GM18498 (cell line): ENCODE data around the gene PLSCR5.
A peak's percentile ranks its signal among the peaks of the same experiment; 100 is the strongest.

Source experiments
- ATAC-seq: cut with Tn5 transposase; IDR thresholded peaks from one replicate; pipeline ENCODE4 v1.9.1; 2021; ENCODE audit warnings: mild to moderate bottlenecking, moderate library complexity; ENCODE audit not compliant: unreplicated experiment

PLSCR5 gene

GRCh38 chr3:146546366-146546965 lies 58.7 kb downstream of the PLSCR5 start:
- no peak for ATAC-seq

DNA sequence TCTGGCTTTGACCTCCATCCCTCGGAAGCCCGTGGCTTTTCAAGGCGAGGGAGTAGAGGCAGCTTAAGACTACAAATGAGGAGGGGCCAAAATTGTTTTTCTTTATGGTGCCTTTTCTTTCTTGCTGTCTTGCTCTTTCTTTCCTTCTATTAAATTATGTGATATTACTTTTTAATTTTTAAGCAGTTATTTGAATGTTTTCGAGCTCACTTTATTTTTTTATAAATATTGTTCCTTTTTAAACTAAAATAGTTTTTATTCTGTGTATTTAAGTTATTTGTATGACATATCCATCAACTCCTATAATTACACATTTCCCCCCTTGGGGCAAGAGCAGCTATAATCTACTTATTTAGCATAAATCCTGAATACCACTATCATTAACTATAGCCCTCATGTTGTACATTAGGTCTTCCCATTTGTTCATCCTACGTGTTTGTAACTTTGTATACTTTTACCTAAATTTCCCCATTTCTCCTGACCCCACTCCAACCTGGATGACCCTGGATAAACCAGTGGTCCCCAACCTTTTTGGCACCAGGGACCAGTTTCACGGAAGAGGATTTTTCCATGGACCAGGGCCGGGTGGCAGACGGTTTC lies 60.1 kb downstream of the PLSCR5 start:
- peak; percentile 21 for ATAC-seq

DNA sequence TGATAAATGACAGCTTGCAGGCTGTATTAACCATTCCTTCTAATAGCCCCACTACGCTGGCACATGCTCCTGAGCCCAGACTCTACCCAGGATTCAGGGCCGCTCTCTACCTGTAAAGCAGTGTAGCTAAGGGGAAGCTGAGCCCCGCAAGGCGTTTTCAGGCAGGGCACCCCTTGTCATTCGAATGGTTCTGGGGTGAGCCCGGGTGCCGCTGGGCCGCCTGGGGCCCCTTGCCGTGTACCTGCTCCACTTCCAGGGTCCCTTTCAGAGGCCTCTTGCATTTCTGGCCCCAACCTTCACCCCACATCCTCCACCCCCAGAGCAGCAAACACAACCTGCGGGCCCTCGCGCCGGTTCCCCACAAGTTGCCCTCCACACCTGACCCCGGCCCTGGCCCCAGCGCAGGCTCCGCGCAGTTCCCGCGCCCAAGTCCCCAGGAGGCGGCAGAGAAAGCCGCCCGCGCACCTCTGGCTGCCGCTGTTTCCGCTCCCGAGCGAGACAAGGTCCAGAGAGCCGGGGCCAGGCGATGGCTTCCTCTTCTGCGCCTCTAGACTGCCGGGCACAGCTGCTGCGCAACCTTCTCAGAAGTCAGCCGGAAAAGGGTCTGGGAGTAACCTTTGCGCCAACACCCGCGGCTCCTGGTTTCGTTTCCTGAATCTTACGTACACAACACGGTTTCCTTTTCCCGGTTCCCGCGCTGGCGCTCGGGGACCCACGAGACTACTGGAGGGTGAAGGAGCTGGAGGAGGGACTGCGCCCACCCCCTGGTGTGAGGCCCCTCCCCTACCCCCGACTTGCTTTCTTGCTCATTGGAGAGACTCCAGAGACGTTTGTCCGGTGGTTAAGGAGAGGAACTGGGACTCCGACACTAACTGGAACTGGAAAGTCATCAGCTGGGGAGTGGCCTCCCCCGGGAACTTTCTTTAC lies 60.9 kb downstream of the PLSCR5 start, which contains the start of gene PLSCR1:
Gene PLSCR1 (minus strand): TSS at position 606 of the 927 bp plus-strand sequence. CDS start 8,055 bp downstream, outside the sequence.
- ATAC-seq, result peak; percentile 90

DNA sequence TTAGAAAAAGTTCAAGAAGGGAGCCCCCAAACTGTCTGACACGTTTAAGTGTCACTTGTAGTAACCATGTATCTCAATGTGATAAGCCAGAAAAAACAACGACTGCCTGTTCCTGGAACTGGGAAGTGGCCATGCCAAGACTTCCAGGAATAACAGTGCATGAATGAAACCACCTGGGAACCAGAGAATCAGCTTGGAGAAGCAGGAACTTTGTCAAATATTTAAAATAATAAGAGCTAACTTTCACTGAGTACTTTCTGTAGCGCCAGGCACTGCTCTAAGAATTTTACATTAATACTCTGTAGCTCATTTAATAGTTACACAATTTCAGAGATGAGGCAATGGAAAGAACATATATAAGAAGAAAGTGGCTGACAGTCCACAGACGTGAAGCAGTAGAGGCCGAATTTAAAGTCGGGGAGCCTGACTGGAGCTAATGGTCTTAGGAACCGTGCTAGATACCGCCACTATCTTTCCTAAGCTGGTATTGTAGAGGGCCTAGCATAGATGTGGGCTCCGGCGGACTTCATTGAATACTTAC lies 61.6 kb downstream of the PLSCR5 start:
- ATAC-seq, result peak; percentile 10

GRCh38 chr3:146542978-146543377 lies 62.2 kb downstream of the PLSCR5 start:
- no peak for ATAC-seq

- no peak for ATAC-seq
Observed at GRCh38 chr3:146542179-146542578, 63.0 kb downstream of the PLSCR5 start.

GRCh38 chr3:146540978-146541377 lies 64.2 kb downstream of the PLSCR5 start:
- ATAC-seq, result no peak

DNA sequence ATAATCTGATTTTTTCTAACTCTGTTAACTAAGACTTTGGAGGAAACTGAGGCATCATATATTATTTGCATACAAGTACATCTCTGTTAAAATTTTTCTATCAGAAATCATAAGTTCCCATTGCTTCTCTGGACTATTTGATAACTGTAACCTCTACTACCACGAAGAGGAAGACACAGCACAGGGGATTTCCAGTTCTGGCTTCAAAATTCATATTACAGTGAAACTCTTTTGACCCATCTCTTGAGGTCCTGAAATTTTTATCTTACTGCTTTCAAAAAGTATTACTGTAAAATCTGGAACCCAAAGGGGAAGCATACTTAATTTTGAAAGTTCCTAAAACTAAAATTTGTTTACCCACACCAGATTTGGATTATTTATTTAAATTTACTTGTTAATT lies 64.9 kb downstream of the PLSCR5 start:
- no peak for ATAC-seq

DNA sequence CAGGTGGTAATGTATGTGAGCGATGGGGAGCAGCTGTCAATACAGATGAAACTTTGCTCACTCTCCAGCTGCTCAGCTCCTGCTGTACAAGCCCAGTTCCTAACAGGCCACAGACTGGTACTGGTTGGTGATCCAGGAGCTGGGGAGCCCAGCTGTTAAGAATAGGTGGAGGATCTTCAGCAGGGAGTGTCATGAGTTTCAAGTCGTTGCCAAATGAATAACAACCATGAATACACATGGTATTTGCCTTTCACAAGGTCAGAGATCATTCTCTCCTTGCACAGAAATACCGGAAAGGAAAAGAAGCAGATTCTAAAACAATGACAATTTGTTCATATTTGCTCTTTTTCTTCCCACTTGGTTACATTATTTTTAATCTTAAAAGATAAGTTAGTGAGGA lies 65.8 kb downstream of the PLSCR5 start:
- no peak for ATAC-seq

GRCh38 chr3:146537603-146538002 lies 67.5 kb downstream of the PLSCR5 start:
- no peak for ATAC-seq

DNA sequence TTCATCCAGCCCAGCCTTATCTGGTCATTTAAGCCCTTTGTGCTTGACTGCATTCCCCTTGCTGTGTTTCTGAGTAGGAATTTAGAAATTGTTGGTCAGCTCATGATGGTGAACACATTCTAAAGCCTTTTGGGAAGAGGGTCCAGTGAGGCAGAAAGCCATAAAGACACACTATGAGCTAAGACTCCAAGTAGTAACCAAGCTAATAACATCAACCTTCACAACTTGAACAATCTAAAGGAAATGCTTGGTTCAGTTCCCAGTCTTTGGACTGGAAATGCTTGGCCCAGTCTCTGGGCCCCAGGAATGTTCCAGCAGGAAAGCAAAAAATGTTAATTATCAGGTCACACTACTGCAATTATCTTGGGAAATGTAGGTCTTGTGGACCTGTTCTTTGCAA lies 68.5 kb downstream of the PLSCR5 start:
- no peak for ATAC-seq
